ENCODE data around the gene PHC2.

PHC2 gene

GRCh38 chr1:33349081-33349759 is 81.7 kb downstream of the PHC2 start:
- DNase-seq (ENCODE audit: low read depth) = no peak

GRCh38 chr1:33348676-33349080 is 82.2 kb downstream of the PHC2 start:
- no peak for DNase-seq (ENCODE audit: low read depth)

DNA sequence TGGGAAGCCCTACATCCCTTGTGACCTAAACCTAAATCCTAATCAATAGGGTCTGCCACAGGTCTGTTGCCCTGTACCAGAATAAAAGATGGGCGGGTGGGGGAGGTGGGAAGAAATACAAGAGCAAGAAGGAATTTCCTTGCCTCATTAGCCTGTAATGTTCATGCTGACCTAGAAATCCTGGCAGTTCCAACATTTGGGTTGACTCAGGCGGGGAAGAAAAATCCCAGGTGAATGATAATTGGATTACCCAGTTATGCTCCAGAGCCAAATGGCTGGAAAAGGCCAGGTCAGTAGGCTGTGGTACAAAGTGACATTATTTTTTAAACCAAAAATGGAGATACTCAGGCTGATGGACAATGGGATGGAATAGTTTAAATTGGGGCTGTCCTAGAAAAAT is 82.7 kb downstream of the PHC2 start:
- DNase-seq (ENCODE audit: low read depth) = no peak

DNA sequence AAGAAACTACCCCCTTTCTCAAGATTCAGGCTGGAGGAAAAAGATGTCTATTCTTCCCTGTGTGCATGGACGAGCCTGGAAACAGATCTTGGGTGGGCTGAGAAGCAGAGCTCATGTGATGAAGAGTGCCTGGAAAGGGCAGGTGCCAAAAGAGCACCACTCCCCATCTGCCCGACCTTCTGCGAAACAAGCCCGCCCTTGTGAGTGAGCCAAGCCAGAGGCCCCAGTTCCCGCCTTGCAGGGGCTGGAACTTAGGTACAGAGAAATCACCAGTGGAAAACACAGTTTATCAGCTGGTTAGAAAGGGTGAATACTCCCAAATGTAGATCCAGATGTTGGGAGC is 83.3 kb downstream of the PHC2 start:
- DNase-seq (ENCODE audit: low read depth) = no peak

DNA sequence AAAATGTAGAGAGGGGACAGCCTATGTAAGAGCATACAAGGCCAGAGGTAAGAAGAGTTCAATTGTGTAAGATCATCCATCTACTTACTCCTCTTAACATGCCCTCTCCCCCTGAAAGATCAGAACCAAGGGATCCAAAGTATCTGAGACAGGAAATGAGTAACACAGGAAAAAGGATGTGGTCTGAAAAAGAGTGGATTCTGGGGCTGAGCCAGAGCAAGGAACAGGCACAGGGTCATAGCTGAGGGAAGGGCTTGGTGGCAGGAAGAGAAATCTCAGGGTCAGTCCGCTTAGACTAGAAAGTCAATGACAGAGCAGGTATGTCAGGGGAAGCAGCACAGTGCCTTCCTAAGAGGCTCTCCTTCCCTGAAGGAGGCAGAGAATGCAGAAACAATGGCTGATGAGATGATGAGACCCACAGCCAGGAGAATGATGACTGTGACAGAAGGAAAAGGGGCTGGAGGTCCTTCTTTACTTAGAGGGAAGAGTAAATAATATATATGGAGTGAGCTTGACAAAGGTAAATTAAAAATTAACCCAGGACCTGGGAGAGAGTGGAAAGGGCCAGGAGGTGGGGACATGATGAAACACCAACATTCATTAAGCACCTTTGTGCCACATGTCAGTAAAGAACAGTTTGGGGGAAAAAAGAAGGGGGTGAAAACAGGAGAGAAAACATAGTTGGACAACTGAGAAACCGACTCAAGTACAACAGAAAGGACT is 83.8 kb downstream of the PHC2 start:
- DNase-seq (ENCODE audit: low read depth) = no peak

GRCh38 chr1:33346533-33346926 is 84.4 kb downstream of the PHC2 start:
- no peak for DNase-seq (ENCODE audit: low read depth)

DNA sequence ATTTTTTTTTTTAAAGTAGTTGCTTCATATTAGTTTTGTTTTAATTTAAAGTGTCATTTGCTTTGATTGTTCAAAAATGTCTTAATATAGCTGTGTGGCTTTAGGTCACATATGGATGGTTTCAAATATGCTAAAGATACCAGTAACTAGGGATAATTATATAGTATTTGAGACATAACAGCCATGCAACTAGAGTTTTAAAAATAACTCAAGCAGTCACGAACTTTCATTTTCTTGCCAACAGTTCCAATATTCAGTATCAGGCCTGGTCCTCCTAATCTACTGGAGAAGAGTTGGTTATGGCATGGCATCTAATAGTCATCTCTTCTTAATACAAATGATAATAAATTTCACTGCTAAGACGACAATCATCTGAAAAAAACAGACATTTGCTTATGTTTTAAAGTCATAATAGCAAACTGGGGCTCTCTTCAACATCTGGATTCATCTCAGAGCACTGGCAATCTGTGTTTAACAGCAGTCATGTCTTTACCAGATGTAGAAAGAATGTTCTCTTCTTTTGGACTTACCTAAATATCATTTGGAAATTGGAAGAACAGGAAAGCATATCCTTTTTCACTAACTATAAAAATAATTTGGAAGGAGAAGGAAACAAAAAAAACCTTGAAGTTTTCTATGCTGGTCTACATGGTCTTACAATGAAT is 85.9 kb downstream of the PHC2 start:
- no peak for DNase-seq (ENCODE audit: low read depth)

GRCh38 chr1:33343539-33343938 is 87.4 kb downstream of the PHC2 start:
- DNase-seq (ENCODE audit: low read depth) = no peak

DNA sequence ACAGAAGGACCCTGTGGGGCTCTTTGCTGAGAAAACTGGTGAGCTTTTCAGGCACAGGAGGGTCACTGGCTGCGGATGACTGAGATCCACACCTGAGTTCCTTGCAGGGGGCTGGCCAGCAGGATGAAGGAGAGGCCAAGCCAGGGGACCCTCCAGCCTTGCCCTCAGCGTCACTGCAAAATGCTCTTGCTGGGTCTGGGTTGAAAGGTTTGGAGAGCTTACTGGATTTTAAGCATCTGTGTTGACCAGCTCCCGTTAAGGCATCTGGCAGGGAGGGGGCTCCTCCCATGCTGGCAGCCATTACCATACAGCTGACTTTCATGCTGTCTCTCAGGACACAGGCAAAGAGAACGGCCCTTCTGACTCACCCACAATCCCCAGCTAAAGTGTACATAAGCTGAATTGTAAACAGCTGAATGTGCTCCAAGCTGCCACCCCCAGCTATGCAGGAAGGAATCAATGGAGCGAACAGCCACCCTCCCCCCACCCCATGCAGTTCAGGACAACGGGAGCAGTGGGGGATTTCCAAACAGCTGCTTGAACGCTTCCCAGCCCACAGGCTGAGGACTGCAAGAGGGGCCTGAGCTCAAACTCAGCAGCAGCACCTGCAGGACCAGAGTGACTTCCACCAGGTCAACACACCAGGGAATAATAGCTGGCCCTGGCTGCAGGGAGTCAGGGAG is 88.7 kb downstream of the PHC2 start:
- DNase-seq (ENCODE audit: low read depth) = no peak

- no peak for DNase-seq (ENCODE audit: low read depth)
Observed at GRCh38 chr1:33341190-33341589, 89.7 kb downstream of the PHC2 start.

DNA sequence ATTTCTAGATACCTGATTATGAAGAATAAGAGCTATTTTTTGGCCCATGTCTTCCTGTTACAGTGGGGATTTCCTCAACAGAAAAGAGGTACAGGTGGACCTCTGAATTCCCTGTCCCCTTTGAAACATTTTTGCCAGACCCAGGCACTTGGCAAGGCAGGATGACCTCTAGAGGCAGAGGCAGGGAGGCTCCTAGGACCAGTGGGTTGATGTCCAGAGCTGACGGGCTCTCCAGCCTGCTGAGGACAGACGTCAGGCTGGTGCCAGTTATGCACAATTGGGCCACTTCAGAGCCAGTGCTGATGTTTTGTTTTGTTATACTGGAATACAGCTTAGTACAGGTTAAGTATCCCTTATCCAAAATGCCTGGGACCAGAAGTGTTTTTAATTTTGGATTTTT is 91.5 kb downstream of the PHC2 start:
- DNase-seq (ENCODE audit: low read depth) = no peak

DNA sequence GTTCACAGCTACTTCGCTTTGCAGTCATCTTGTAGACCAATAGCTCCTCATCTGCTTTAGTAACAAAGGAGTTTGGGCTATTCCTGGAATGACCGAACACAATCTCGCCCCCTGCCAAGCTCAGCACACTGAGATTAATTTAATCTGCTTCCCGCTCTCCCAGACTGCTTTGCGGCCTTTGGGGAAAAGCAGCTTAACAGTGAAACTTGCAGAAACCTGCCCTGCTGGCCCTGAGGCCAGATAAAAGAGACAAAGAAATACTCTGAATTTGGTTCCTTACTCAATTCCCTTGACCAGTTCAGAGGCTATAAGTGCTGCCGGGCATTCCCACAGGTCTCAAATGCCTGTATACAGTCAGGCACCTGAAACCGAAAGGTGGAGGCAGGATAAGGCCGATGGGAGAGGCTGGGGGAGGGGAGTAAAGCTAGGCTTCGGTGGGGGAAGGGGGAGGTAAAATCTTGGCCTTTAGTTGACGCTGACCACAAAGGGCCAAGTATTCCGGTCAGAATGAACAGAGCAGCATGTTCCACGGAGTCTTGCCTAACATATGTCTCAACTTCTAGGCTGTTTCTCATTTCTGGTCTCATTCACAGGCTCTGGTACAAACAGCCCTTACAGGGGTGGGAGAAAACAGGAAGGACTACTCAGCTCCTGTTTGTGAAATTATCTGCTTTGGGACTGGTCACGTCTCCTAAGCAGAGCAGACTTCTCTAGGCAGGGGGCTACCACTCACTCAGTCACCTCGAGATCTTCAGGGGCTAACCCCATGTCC is 92.3 kb downstream of the PHC2 start:
- no peak for DNase-seq (ENCODE audit: low read depth)

DNA sequence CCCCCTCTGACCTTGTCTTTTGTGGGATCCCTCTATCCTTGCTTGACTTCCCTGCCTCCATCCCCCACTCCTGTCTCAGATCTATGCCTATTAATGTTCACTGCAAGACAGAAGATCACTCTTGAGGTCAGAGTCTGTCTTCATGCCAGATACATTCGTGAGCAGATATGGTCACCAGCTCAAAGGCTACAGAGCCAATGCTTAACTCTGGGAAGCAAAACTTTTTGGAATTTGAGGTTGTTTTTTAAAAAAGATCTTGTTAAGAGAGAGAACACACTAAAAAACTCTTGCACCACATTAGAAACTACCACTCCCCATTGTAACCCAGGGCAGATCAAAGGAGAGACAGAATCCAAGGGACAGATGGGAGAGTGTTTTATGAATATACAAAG is 92.9 kb downstream of the PHC2 start:
- no peak for DNase-seq (ENCODE audit: low read depth)

- DNase-seq (ENCODE audit: low read depth) = no peak
Observed at GRCh38 chr1:33337441-33337840, 93.5 kb downstream of the PHC2 start.

- no peak for DNase-seq (ENCODE audit: low read depth)
Observed at GRCh38 chr1:33336580-33336979, 94.3 kb downstream of the PHC2 start.

DNA sequence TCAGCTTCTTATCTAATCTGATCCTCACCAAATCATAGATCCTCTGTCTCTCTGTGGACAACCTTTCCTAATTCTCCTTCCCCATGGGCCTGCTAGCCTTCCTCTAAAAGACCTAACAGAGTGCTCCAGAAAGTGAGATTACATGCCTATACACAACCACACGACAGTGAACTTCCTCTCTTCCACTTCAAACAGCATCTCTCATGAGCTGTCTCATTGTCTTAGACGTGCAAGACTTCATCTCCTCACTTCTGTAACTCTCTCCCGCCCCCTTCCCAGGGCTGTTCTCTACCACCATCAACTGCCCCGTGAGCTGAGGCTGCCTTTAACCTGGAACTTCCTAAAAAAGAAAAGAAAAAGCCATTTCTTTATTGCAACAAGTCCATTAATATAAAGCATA is 95.9 kb downstream of the PHC2 start:
- no peak for DNase-seq (ENCODE audit: low read depth)

DNA sequence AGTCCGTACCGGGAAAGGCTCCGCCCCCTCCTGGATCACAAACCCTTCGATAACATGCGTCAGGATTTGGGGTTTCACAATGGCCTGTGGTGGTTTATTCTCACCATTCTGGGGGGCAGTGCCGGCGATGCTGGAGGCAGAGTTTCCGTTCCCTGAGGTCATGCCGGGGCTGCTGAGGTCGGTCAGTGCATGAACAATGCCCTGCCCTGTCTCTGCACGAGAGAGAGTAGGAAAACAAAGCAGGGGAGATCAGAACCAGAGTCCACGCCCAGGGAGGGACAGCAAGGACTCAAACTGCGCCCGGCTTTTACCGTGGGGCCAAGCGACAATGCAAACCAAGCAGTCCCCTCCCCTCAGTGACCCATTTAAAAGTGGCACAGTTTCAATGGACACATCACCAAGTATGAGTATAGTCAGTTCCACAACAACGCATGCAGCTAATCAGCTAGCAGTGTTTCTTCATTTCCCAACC is 96.8 kb downstream of the PHC2 start:
- no peak for DNase-seq (ENCODE audit: low read depth)

- no peak for DNase-seq (ENCODE audit: low read depth)
Observed at GRCh38 chr1:33332881-33333280, 98.0 kb downstream of the PHC2 start.

DNA sequence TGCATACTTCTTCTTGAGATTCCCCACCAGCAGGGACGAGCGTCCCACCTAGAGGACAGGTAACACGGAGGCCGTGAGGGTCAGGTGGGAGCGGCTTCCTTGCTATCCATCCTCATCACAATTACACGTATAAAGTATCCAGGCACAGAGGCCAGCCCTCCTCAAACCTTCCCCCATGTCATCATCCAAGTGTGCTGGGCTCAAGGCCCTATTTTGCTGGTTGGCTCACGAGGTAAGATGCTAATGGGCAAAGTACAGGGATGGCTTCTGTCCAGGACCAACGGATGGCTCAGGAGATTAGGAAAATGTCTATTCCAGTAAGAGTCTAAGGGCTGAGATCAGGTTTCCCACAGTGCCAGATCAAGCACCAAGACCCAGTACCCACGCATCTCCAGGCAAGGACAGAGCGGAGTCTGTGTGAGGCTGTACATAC is 98.5 kb downstream of the PHC2 start:
- no peak for DNase-seq (ENCODE audit: low read depth)

- DNase-seq (ENCODE audit: low read depth) = no peak
Observed at GRCh38 chr1:33331444-33332356, 99.2 kb downstream of the PHC2 start.

DNA sequence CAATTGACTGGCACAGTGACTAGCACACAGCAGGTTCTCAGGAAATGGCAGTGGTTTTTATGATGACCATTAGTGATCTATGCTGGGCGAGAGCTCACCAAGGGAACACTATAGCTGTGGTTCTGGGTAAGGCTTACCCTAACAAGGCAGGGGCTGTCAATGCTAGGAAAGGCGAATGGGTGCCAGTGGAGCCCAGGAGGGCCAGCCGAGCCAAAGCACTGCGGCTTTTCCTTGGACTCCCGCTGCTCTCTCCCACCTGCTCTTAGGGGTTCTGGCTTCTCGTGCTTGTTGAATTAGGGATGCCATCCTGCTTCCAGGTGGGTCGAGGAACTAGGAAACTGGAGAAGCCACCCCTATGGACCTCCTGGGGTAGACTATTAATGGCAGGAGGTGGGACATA is 100.0 kb downstream of the PHC2 start:
- no peak for DNase-seq (ENCODE audit: low read depth)
